Measurements from ENCODE around the gene TMEM95.
"Not testable (repeated sequence)": the region's sequence is repeated elsewhere in the genome, so short reads cannot be mapped to it uniquely, and the experiment has no call there.

Gene TMEM95

GRCh38 chr17:7347630-7348477 is 7.1 kb upstream of the TMEM95 start:
- no peak for DNase-seq

DNA sequence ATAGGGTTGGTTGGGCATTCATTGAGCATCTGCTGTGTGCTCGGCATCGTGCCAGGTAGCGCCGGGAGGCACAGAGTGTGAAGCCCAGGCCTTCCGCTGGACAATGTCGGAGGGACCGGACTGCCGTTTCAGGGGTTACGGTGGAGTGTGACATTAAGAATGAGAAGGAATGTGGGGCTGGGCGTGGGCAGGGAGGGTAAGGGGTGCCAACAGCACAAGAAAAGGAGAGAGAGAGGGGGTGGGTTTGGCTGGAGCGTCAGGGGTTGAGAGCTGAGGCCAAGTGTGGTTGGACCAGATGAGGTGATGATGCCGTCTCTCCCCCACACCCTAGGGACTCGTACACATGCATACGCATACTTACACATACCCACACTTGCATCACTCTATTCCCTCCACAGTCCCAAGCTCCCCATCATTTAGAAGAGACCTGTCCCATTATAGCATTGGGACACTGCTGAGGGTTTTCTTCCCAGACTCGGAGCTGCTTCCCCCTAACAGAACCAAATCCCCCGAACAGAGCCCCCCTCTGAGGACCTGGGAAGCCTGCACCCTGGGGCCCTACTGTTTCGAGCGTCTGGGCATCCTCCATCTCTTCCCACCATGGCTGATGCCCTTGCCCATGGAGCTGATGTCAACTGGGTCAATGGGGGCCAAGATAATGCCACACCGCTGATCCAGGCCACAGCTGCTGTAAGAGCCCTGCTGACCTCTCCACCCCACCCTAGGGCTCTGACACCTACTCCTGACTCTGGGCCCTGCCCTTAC is 6.3 kb upstream of the TMEM95 start:
- DNase-seq = no peak

GRCh38 chr17:7351665-7352502 is 3.1 kb upstream of the TMEM95 start, which contains the start of gene KCTD11:
TSS of gene KCTD11 (plus strand) at chr17:7352162.
- peak; percentile 48 for DNase-seq

GRCh38 chr17:7352503-7352889 is 2.5 kb upstream of the TMEM95 start:
- no peak for DNase-seq

- no peak for DNase-seq
Measured at GRCh38 chr17:7352910-7353635, 1.9 kb upstream of the TMEM95 start.

- no peak for DNase-seq
Measured at GRCh38 chr17:7354262-7354843, 603 bp upstream of the TMEM95 start.

DNA sequence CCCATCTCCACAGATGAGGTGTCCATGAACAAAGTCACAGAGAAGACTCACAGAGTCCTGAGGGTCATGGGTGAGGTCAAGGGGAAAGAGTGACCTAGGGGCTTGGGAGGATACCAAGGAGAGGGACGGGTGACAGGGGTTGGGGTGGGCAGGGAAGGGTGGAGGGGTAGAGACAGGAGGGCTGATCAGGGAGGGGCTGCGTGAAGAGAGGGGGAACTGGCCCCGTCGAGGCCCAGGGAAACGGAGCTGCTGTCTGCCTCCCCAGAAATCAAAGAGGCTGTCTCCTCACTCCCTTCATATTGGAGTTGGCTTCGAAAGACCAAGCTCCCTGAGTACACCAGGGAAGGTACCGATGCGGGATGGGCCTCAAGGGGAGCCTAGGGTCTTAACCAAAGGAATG is 617 bp downstream of the TMEM95 start:
- no peak for DNase-seq

DNA sequence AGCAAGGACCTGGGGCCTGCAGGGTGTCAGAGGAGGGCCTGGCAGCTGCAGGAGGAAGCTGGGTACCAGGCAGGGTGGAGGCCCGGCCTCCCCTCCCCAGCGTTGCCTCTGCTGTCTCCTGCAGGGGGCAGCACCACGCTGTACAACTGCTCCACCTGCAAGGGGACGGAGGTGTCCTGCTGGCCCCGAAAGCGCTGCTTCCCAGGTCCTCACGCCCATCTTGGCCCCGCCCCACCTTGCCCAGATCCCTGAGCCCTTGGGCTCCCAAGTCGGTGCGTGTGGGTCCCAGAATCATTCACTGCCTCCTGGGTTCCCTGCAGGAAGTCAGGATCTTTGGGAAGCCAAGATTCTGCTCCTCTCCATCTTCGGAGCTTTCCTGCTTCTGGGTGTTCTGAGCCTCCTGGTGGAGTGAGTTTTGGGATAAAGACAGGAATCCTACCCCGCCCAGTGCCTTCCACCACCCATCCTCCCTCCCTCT is 1.2 kb downstream of the TMEM95 start:
- peak; percentile 15 for DNase-seq

GRCh38 chr17:7356756-7357155 is 1.8 kb downstream of the TMEM95 start:
- DNase-seq = no peak

- no peak for DNase-seq
Measured at GRCh38 chr17:7357381-7357780, 2.4 kb downstream of the TMEM95 start.

DNA sequence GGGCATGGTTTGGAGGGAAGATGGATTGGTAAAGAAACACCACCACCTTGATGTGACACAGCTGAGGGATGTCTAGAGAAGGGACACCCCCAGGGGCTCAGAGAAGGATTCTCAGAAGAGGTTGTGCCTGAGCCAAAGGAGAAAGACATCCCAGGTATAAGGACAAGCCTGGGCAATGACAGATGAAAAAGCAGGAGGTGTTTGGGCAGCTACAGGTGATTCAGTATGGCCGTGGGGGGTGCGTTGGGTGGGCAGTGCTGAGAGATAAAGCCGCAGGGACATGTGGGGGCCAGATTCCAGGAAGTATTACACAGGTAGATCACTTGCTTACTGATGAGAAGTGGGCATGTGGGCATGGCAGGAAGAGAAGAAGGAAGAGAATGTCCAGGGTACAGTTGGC is 7.0 kb downstream of the TMEM95 start:
- DNase-seq = no peak

- DNase-seq = no peak
Measured at GRCh38 chr17:7363311-7363710, 8.4 kb downstream of the TMEM95 start.

GRCh38 chr17:7365963-7366362 is 11.0 kb downstream of the TMEM95 start:
- not testable (repeated sequence) for DNase-seq

- no peak for DNase-seq
Measured at GRCh38 chr17:7367083-7367482, 12.1 kb downstream of the TMEM95 start.

GRCh38 chr17:7367918-7368598 is 13.1 kb downstream of the TMEM95 start:
- no peak for DNase-seq

DNA sequence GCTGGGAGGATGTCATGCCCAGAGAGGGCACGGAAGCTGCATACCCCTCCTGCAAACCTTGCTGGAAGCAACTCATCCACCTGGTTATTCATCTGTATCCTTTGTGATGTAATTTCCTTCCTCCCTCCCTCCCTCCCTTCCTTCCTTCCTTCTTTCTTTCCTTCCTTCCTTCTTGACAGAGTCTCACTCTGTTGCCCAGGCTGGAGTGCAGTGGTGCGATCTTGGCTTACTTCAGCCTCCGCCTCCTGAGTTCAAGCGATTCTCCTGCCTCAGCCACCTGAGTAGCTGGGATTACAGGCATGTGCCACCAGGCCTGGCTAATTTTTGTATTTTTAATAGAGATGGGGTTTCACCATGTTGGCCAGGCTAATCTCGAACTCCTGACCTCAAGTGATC is 13.6 kb downstream of the TMEM95 start:
- not testable (repeated sequence) for DNase-seq

DNA sequence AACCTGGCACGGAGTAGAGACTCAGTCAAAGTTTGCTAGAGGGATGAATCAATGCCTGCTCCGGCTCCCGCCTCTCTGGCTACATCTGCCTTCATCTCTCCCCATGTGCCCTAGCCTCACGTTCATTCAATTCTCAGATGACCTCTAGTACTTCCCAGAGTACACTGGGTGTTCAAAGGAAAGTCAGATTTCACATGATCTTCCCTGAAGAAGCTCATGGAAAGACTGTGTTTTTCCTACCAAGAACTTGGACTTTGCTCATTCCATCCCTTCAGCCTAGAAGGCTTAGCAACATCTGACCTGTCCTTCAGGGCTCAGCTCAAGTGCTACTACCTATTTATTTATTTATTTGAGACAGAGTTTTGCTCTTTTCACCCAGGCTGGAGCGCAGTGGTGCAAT is 14.9 kb downstream of the TMEM95 start:
- DNase-seq = no peak

DNA sequence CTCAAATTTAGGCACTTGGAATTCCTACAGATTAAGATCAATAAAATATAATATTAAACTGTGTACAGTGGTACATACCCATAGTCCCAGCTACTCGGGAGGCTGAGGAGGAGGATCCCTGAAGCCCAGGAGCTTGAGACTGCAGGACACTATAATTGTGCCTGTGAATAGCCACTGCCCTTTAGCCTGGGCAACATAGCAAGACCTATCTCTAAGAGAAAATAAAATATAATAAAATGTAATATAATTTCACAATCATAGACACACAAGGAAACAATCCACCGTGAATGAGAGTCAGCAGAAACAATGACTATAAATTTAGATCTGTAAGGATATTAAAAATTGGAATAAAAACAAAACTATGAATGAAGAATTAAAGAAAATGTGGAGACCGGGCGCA is 15.9 kb downstream of the TMEM95 start:
- no peak for DNase-seq

GRCh38 chr17:7374353-7374752 is 19.4 kb downstream of the TMEM95 start:
- DNase-seq = no peak

GRCh38 chr17:7379134-7379533 is 24.2 kb downstream of the TMEM95 start:
- no peak for DNase-seq

- DNase-seq = no peak
Measured at GRCh38 chr17:7380321-7380720, 25.4 kb downstream of the TMEM95 start.

All from NCI-H526 treated with DMSO at 0.1 percent for 48 hours (cell line).